GM21526 (cell line): ENCODE results near the gene HIVEP2.

Experiments used
- ATAC-seq: cut with Tn5 transposase; IDR thresholded peaks from one replicate; pipeline ENCODE4 v1.9.1; 2021; ENCODE audit warnings: moderate library complexity; ENCODE audit not compliant: unreplicated experiment, low FRiP score

The HIVEP2 gene

DNA sequence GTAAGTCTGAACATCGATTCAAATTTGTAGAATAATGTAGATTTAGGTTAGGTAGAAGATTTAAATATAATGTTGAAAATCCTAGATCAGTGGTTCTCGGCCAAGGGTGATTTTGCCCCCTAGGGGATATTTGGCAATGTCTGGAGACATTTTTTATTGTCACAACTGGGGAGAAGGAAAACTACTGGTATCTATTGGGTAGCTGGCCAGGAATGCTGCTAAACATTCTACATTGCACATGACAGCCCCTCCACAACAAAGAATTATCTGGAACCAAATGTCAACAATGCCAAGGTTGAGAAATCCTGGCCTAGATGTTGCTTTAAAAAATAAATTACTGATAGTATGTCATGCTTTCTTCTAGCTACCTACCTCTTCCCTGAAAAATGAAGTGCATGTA, 76.1 kb downstream of the HIVEP2 start:
- ATAC-seq, result no peak

DNA sequence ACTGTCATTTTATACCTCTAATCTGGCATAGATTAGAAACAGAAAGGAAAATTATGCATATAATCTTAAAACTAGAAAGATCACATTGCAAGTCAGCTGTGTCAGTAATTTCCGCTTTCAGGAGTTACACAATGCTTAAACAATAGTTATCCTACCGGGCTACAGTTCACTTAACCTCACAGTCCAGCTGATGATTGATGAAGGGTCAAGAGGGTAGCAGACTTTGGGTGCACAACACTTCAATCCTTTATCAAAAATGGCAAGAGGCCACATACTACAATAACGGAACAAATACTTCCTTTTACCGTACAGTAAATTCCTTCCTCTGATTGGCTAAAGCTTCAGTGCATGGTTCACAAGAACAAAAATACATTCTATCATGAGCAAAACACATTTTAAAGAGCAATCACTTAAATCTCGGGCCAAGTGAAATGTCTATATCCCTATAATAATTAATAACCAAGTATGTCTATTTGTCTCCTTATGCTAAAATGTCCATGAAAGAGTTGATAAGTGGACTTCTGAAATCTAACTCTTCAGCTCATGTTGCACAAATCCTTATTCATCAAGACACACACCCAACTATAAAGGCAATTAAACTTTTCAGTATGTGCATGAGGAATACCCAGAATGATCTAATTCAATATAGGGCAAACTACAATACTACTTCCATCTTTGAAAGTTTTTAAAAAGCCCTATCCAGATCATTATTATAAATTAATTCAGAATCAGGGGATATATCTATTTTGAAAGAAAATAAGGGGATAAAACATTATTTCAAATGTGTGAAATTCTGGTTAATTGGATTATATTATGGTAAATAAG, 76.8 kb downstream of the HIVEP2 start:
- no peak for ATAC-seq

DNA sequence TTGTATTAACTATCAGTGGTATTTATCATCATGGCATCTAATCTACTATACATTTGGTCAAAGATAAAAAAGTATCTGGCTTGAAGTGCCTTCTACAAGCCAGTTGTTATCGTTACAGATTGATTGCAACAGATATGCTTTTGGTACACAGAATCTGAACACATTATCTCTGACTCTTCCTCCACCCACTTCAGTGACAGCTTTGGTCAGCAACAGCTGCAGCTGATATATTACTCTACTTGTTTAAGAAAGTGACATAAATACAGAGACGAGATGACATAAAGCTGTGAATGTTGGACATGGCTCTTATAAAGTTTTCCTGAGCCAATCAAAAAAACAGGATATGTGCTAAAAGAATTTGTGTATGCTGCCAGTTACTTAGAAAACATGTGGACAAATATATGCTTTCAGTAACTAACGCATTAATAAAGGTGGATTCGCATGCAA, 77.6 kb downstream of the HIVEP2 start:
- ATAC-seq, result no peak

DNA sequence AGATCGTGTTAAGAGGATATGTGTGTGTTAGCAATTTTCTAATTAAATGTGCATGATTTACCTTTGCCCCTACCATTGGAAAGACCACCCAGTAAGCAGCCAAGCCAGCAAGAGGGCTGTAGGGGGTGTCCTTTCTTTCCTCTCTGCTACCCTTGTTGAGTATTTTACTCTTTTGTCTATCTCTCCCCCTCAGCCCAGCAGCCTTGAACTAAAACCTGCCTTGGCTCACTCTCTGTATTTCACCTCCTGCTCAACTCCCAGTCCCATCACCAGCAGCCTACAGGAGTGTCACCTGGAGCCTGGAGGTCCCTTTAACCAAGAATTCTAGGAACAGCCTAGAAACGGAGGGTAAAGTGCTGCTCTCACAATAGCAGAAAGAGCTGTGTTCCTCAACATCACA, 81.0 kb downstream of the HIVEP2 start:
- ATAC-seq, result no peak

DNA sequence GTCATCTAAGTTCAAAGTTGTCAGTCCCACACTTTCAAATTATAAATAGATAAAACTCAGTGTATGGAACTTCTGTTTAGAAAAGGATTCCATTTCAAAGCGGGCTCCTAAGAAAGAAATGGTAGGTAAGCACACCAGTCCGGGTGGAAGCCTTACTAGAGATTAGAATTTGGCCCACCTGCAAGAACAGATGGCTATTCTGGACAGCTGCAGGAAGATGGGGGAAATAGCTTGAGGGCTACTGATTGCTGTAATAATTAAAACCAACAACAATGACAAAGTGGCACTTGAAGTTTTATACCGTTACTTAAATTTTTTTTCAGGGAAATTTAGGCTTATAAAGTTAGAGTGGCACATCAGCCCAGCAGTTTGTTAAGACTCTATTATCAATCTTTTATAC, 83.3 kb downstream of the HIVEP2 start:
- ATAC-seq, result no peak

DNA sequence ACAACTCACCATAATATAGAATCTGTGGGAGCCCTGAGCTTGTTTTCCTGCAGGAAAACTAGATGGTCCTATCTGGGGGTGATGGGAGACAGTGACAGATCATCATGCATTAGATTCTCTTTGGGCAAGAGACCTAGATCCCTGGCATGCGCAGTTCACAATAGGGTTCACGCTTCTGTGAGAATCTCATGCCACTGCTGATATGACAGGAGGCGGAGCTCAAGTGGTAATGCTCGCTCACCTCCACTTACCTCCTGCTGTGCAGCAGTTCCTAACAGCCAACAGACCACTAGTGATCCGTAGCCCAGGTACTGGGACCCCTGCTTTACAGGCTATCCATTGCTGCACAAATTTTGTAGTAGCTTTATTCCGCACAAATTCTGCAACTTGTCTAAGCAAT, 84.5 kb downstream of the HIVEP2 start:
- no peak for ATAC-seq

DNA sequence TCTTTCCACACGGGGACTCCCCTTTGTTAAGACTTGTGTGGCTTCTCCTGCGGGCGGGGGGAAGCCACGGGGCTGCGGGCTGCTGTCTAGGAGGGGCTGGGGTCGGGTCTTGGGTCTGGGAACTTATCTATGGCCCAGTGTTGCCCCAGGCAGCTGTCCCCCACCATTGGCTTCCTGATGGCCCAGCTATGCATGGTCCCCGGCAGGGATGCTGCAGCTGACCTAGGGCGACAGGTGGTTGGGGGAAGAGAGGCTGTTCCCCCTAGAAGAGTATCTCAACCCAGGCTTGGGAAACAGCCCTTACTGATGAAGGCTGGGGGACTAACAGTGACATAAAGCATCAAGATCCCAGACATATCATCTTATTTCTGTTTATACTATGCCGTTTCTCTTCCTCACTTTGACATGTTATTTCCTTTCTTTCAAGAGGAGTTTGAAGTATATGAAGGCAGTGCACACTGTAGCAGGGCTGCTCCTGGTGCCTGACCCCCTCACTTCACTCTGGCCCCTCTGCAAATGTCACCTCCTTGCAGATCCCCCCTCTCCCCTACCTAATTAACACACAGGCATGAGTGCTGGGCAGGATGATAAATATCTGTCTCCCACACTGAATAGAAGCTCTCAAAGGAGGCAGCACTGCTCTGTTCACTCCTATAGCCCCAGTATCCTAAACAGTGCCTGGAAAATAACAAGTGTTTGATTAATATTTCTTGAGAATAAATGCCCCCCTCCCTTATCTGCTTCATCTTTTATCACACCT, 87.0 kb downstream of the HIVEP2 start:
- peak; percentile 18 for ATAC-seq

DNA sequence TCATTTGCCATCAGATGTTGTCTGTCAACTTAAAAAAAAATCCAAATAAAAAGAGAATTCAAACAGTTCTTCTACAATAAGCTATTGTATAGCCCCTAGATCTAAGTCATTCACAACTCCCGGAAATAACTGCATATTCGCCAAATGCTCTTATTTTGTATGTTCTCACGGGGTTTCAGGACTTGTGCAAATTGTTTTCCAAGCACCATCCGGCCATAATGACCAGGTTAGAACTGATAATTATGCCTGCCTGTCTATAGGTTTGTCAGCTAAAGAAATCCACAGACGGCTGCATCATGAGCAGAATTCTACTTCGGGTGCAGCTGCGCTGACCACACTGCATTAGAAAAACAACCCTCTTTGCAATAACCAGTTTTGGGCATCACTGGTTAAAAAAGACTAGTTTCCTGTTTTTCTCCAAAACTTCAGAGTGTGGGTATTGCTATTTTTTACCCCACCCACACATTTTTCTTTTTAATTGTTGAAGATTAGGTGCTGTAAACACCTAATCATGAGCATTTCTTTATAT, 87.7 kb downstream of the HIVEP2 start:
- peak; percentile 45 for ATAC-seq

DNA sequence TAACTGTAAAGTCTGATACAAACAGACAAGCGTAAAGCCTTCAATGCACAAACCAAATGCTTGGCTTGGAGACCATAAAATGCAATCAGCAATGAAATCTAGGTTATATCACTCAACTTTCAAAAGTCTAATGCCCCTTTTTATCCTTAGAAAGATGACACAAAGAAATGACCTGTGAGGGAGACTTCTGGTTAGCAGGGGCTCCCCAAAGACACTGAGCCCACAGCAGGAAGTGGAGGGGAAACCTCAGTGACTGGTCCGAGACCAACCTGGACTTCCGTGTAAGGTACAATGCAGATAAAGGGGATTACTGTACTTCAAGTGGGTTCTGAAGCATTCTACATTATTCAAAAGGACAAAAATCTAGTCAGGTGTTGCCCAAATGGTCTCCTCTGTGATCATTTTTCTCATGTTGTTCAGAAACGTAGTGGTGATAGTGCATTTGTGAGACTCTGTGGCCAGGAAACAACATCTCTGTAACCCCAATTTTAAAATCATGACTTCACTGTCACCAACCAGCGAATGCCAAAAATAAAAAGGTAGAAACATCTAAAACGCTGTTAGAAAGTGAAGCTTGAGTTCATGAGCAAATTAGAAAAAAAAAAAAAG, 88.2 kb downstream of the HIVEP2 start:
- ATAC-seq, result peak; percentile 64

DNA sequence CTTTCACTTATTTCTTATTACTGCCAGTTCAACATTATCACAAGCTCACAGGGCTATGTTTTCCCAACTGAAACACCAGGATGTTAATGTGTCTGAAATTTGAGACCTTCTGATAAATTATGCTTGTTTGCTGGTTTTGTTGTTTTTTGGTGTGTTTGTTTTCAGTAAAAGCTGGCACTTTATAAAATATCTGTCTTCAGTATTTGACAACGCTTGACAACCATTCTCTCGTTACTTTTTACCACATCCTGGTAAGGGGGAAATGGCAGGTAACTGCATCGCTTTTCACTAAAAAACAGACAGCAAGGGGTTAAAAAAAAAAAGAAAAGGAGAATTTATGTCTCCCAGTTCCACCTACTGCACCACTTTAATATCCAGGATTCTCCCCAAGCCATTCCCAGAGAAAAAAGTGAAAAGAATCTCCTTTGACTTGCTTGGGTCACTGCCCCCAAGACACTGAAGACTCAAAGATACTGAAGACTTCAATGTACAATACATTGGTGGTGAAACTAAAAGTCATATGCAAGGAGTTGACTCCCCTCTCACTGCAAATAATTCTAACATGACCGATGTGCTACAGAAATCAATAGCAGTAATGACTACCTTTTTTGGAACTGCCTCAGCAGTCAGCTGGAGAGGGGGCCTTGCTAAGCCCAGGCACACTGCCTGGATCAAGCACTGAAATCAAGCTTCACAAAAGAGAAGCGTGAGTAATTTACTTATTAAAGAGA, 88.9 kb downstream of the HIVEP2 start:
- peak; percentile 31 for ATAC-seq

DNA sequence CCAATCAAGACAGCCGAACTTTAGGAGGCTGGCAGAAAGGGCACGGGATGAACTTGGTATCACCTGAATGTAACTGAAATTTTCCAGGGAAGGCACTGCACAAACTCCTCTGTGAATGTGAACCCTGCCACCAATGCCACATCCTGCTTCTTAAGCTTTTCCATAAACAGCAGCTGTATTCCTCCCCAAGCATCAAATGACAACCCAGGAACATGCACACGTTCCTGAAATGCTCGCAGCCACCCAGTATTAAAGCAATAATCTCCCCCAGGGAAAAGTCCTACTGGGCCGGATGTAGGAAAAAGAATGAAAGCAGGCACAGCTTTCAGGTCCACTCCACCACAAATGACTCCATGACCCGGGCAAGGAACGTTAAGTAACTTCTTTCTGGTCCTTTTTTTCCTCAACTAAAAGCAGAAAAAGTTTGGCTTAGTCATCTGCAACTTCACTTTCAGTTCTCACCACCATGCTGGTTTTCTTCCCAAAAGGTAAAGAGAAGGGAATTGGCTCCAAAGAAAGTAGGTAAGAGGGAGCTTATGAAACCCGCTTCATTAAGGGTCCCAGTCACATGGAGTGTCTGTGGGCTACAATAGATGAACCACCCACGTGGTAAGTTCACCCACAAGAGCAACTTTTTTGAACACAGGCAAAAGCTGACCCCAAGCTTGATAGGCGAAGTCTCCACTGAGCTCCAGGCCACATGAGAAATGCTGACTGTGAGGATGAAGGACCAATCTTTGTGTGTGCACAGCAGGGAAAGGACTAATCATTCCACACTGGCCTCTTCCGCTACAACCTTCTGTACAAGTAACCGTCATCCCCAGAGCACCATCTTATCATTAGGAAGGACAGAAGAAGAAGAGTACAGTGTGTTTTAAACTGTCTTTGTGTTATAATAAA, 90.1 kb downstream of the HIVEP2 start:
- no peak for ATAC-seq

DNA sequence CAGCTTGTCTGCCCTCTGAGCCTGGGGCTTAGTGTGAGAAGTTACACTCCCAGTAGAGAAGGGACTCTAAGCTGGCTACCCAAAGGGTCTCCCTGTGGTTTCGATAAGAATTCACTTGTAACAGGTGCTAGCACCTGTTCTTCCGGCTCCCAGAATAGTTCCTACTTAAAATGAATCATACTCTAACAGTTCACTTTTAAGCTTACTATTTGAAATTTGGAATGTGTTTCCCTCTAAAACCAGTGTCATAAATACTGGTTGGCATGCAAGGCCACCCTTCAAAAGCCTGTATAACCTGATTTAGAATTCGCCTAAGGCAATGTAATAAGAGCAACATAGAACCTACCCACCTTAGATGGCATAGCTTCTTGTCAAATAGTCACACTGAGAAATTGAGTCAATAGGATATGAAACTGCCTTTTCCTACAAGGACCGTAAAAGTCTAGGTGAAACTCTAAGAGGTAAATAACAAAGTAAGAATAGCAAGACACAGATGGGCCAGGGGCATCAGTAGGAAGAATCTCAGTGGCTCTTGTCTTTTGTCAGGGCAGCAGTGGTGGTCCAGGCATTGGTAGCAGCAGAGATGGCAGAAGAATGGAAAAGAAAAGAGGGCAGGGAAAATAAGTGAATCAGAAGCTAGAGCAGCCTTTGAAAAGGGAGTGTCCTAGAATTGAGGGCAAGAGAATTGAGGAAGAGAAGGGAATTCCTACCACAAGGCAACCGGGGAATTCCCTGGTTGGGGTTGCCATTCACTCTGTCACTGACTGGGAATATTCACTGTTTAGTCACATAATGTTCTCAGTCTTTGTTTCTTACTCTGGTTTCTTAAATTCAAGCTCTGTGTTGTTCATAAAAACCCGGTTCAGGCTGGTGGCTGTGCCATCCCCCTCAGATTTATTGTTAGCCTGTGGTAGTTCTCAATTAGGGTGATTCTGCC, 91.5 kb downstream of the HIVEP2 start:
- no peak for ATAC-seq

DNA sequence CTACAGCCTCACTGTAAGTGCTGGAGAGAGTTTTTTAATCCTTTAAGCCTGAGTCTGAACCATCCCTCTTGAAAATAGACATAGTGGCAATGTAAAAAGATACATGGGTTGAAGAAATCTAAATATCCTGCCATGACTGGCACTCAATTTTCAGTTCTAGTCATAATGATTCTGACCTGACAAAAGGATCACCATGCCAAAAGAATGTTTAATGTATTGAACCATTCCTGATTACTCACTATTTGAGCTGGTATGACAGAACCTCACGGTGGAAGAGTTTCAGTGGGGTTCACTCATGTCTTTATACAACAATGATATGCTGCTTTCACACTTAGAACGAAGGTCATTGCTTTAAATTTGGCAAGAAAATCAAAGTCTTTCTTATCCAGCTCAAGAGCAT, 93.4 kb downstream of the HIVEP2 start:
- no peak for ATAC-seq

DNA sequence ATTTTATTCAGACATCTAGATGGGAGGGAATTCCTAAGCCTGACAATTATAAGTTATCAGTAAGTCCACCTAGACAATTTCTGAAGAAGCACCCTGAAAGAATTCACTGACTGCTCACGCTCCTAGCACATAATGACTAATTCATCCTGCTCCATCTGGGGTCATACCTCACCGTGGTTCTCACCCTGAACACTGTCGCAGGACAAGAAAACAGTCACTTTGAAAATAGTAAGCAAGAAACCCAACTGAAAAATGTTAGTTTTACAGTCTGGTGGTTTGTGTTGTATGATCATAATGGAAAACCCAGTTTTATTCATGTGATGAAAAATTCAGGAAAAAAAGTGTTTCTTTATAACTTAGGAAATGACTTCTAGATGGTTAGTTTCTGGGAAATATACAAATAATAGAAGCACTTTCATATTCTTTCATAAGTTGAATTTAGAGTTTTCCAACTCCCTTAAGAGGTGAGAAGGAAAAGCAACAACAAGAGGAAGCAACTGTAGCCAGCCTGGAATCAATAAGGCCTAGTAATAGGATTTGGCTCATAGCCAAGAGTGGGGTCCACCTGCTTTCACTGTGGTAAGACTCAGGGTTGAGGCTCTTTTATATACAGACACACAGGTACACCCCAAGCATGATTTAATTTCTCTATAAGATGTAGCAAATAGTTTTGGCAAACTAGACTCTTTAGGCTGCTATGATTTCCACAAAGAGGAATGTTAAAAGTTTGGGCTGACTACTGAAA, 94.1 kb downstream of the HIVEP2 start:
- ATAC-seq, result peak; percentile 49

DNA sequence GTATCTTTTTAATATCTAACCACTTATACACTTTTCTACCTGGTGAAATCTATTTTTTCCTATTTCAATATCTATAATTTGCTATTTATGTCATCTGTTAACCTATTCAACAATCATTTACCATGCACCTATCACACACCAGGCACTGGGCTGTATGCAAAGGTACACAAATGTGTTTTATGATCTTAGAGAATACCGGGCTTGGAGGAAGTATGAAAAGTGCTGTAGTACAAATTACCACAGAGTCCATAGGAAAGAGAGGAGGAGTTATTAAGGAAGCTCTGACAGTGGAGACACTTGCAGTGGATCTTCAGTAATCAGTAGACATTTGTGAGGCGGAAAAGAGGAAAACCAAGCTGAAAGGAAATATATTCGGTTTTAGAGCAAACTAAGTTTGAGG, 96.0 kb downstream of the HIVEP2 start:
- ATAC-seq, result no peak

DNA sequence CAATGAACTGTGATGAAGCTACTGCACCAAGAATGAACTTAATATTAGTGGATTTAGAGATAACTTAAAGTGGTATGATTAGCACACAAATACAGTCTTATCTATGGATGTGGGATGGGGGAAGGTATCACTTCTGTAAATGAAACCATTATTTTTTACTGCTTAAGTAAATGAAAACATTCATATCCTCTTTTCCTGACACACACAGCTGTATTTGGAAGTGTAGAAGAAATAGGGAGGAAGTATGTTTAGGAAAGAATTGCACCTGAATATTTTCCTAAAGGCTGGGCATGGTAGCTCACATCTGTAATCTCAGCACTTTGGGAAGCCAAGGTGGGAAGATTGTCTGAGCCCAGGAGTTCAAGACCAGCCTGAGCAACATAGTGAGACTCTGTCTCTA, 96.8 kb downstream of the HIVEP2 start:
- no peak for ATAC-seq

DNA sequence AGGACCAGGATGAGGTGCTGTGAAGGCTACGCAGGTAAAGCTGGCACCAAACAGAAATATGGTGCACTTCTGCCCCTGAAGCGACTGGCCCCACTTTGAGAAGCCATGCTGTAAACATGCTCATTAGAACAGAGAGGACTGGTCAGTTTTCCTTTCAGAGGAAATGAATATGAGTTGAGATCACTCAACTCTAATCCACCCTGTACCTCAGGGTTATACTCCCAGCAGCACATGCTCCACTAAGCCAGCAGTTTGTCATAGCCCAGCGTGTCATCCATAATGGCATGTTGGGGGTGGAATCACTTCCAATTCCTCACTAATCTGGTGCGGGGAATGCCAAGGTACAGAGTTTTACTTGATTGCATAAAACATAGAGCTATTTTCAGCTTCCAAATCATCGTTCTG, 98.1 kb downstream of the HIVEP2 start:
- ATAC-seq, result no peak

DNA sequence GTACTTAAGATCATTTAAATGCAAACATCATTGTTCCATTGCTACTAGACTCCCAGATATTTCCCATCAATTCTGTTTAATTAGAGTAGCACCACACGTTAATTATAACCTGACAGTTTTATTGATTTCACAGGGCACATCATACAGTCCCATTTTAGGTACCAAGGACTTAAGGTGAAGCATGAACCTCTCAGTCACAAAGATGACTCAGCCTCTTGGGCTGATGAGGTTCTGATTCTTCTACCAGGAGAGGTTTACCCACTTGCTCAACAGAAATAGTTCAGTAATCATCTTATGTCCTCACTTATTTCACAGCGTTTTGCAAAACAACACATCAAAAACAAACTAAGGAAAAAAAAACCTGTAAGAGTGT, 98.5 kb downstream of the HIVEP2 start:
- no peak for ATAC-seq
